Measurements from ENCODE around the gene ZNF383.
"Not testable (repeated sequence)": the region's sequence is repeated elsewhere in the genome, so short reads cannot be mapped to it uniquely, and the experiment has no call there.

ZNF383 gene

GRCh38 chr19:37294246-37294645 lies 76.2 kb downstream of the ZNF383 start:
- not testable (repeated sequence) for DNase-seq (ENCODE audit: low spot score)

Measured in Ammon's horn (tissue), 1 donor.